ENCODE results near the gene PCDHGB2.
"Not testable (repeated sequence)": the region's sequence is repeated elsewhere in the genome, so short reads cannot be mapped to it uniquely, and the experiment has no call there.

Gene PCDHGB2

GRCh38 chr5:141359790-141360426, at the start of gene PCDHGB2:
TSS of gene PCDHGB2 (plus strand) at chr5:141359994. CDS start at chr5:141360136, 142 bp downstream.
- no peak for DNase-seq

DNA sequence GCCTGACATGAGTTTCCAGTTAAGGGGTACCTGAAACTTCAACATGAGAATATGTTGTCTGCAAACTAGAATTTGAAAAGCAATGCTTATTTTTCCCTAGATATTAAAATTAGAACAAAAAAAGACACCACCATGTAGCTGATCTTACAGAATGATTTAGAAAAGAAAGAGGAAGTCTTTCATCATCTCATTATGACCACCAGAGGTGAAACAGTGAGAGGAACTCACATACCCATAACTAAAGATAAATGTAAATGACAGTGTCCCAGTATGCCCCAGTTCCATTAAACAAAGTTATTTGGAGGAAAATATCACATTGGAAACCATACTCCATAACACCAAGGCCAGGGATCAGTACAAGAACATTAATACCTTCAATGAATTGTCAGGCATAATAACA, 46.1 kb upstream of the PCDHGB2 start:
- no peak for DNase-seq

GRCh38 chr5:141316963-141317362, 42.8 kb upstream of the PCDHGB2 start:
- not testable (repeated sequence) for DNase-seq

GRCh38 chr5:141319202-141319601, 40.6 kb upstream of the PCDHGB2 start:
- DNase-seq = no peak

- no peak for DNase-seq
These were observed 40.1 kb upstream of the PCDHGB2 start for GRCh38 chr5:141319699-141320098.

DNA sequence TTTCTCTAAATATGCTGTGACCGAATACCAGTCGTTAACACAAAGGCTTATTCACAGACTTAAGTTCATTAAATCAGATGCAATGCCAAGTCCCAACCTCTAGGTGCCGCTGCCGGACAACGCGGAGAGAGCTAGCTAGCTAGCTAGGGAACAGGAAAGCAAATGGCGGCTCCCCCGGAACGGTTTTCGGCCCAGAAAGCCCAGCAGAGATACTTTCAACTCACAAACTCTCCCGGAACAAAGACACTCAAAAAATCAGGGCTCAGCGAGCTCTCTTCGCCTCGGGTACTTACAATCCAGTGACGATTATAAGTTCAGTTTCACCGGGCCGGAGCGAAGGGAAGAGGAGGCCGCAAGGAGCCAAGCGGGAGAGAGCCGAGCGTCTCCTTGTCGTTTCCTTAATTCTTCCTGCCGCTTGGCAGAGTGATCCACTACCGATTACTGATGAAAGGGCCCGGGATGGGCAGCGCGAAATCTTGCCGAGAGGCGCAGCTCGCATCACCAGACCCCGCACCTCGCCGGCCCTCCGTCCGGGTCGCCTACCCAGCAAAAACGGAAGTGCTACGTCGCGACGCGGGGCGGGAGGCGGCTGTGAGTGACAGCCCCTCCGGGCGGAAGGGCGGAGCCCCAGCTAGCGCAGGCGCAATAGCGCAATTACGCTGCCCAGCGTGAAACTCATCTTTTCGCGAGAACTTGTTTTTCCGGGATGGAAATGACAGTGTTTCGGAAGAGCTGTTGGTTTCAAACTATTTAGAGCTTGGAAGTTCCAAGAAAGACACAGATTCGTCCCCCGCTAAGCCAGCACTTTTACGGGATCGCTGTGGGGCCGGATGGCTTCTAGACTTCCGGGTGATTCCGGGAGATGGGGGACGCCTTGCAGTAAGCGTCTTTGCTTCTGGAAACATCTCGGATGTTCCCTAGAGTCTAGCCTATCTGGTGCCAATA, 39.3 kb upstream of the PCDHGB2 start, which contains the start of gene TAF7:
Gene TAF7, minus strand, starts transcription at position 560 of the 945 bp plus-strand sequence. CDS start 740 bp downstream, outside the sequence.
- DNase-seq = peak; percentile 93

GRCh38 chr5:141322261-141322660, 37.5 kb upstream of the PCDHGB2 start:
- DNase-seq = no peak

DNA sequence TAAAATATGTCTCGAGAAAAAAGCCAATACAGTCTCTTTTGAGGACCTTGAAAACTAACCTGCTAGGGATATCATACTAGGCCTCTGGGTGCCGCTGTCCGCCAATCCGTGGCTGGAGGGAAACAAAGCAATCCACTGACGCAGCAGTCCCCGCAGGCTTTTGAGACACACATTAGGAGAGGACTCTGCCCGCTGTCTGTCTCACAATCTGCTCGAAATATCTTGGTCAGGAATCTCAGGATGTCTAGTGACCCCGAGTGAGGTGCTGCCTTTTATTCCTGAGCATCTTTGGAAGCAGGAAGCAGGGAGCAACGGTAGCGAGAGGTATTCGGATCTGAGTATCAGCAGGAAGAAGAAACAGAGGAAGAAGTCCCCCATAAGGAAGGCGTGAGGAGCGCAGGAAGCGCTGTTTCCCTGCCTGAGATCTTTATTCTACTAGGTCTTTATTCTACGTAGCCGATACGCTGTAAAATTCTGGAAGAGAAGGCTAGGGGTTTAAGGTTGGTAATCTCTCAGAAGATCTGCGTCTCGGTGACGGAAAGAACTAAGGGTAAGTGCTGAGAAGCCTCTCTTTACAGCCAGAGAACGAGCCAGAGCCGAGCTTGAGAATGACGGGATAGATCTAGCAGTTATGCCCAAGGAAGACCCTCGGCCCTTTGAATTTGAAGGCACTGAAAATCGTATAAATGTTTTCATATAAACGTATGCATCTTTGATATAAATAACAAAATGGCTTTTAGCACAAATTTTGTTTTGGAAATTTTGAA, 33.5 kb upstream of the PCDHGB2 start:
- peak; percentile 39 for DNase-seq

GRCh38 chr5:141328231-141328630, 31.6 kb upstream of the PCDHGB2 start:
- no peak for DNase-seq

GRCh38 chr5:141330299-141331080, 29.3 kb upstream of the PCDHGB2 start, which contains the start of gene PCDHGA1:
TSS of gene PCDHGA1 (plus strand) at chr5:141330514.
- no peak for DNase-seq

GRCh38 chr5:141332571-141332970, 27.2 kb upstream of the PCDHGB2 start:
- not testable (repeated sequence) for DNase-seq

GRCh38 chr5:141338538-141339306, 21.1 kb upstream of the PCDHGB2 start, which contains the start of gene PCDHGA2:
TSS of gene PCDHGA2 (plus strand) at chr5:141338760.
- no peak for DNase-seq

DNA sequence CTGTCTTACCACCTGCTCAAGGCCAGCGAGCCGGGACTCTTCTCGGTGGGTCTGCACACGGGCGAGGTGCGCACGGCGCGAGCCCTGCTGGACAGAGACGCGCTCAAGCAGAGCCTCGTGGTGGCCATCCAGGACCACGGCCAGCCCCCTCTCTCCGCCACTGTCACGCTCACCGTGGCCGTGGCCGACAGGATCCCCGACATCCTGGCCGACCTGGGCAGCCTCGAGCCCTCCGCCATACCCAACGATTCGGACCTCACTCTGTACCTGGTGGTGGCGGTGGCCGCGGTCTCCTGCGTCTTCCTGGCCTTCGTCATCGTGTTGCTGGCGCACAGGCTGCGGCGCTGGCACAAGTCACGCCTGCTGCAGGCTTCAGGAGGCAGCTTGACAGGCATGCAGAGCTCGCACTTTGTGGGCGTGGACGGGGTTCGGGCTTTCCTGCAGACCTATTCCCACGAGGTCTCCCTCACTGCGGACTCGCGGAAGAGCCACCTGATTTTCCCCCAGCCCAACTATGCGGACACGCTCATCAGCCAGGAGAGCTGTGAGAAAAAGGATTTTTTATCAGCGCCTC, 18.9 kb upstream of the PCDHGB2 start:
- DNase-seq = not testable (repeated sequence)

DNA sequence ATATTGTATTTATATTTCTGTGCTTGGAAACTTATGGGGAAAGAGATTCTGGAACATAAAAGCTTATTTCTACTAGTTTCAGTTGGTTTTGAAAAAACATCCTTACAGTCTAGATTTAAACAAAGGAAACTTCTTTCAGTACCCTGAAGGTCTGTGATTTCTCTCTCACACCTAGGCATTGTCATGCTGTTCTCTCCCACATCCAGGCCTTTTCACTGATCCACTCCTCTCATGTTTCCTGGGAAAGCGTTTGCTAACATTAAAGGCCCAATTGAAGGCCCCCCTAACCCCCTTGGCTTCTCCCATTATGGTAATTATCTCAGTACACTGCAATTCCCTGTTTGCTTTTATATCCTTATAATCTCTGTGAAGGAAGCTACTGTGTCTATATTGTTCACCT, 17.0 kb upstream of the PCDHGB2 start:
- DNase-seq = no peak

GRCh38 chr5:141343242-141343952, 16.4 kb upstream of the PCDHGB2 start, which contains the start of gene PCDHGA3:
TSS of gene PCDHGA3 (plus strand) at chr5:141343829. CDS start at chr5:141344034, 205 bp downstream.
- DNase-seq = no peak

GRCh38 chr5:141343953-141344463, 15.8 kb upstream of the PCDHGB2 start:
- DNase-seq = no peak

DNA sequence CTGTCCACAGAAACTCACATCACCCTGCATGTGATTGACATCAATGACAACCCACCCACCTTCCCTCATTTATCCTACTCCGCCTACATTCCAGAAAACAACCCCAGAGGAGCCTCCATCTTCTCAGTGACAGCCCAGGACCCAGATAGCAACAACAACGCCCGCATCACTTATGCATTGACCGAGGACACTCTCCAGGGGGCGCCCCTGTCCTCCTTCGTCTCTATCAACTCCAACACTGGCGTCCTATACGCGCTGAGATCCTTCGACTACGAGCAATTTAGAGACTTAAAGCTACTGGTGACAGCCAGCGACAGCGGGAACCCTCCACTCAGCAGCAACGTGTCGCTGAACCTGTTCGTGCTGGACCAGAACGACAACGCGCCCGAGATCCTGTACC, 14.5 kb upstream of the PCDHGB2 start:
- DNase-seq = no peak

GRCh38 chr5:141346017-141346416, 13.8 kb upstream of the PCDHGB2 start:
- not testable (repeated sequence) for DNase-seq

- DNase-seq = no peak
These were observed 9.7 kb upstream of the PCDHGB2 start, which contains the start of gene PCDHGB1 for GRCh38 chr5:141349917-141350619. TSS of gene PCDHGB1 (plus strand) at chr5:141350099. CDS start at chr5:141350261, 162 bp downstream.
